Trophoblast cell (in vitro differentiated cells and primary cell): ENCODE data around the gene UNK.

Experiments used
- DNase-seq, 2 donors: peaks; one replicate each; pipeline ENCODE4 v3.0.0-alpha.2; 2016
- H2AFZ ChIP-seq: 2 replicates; pipeline ENCODE4 v1.6.1; 2013; ENCODE audit warnings: low read length, moderate library complexity, mild to moderate bottlenecking; ENCODE audit not compliant: insufficient read depth, poor library complexity
- H2AK5ac ChIP-seq: 2 replicates; pipeline ENCODE4 v1.6.1; 2013; ENCODE audit warnings: mild to moderate bottlenecking, low read length
- H2BK120ac ChIP-seq: 2 replicates; pipeline ENCODE4 v1.6.1; 2013; ENCODE audit warnings: low read length, mild to moderate bottlenecking, moderate library complexity; ENCODE audit not compliant: insufficient read depth, poor library complexity
- H2BK12ac ChIP-seq: 2 replicates; pipeline ENCODE4 v1.6.1; 2013; ENCODE audit warnings: mild to moderate bottlenecking, low read length, moderate library complexity
- H2BK5ac ChIP-seq: 2 replicates; pipeline ENCODE4 v1.6.1; 2013; ENCODE audit warnings: low read length, low read depth, moderate library complexity, mild to moderate bottlenecking; ENCODE audit not compliant: poor library complexity
- H3K14ac ChIP-seq: 2 replicates; pipeline ENCODE4 v1.6.1; 2013; ENCODE audit warnings: mild to moderate bottlenecking, low read length
- H3K18ac ChIP-seq: 2 replicates; pipeline ENCODE4 v1.6.1; 2013; ENCODE audit warnings: mild to moderate bottlenecking, low read length
- H3K23ac ChIP-seq: 2 replicates; pipeline ENCODE4 v1.6.1; 2013; ENCODE audit warnings: low read length
- H3K27ac ChIP-seq: 2 replicates; pipeline ENCODE4 v1.5.1; 2013; ENCODE audit warnings: low read depth, mild to moderate bottlenecking, inconsistent platforms, low read length, moderate library complexity
- H3K27me3 ChIP-seq: 2 replicates; pipeline ENCODE4 v1.6.1; 2013; ENCODE audit warnings: inconsistent platforms, mild to moderate bottlenecking, low read length, moderate library complexity; ENCODE audit not compliant: insufficient read depth
- H3K36me3 ChIP-seq, 2 experiments: 1 replicate in 1 of 2; 2 replicates in 1 of 2; pipeline ENCODE4 v1.6.1; 2013; ENCODE audit warnings: low read length in 2 of 2, mild to moderate bottlenecking in 2 of 2, moderate library complexity in 1 of 2; ENCODE audit not compliant: insufficient read depth in 2 of 2, control insufficient read depth in 1 of 2
- H3K4ac ChIP-seq: 2 replicates; pipeline ENCODE4 v1.6.1; 2013; ENCODE audit warnings: low read depth, mild to moderate bottlenecking, low read length, moderate library complexity
- H3K4me1 ChIP-seq, 2 experiments: 1 replicate in 1 of 2; 2 replicates in 1 of 2; pipeline ENCODE4 v1.6.1; 2013; ENCODE audit warnings: low read length in 2 of 2, mild to moderate bottlenecking in 2 of 2, moderate library complexity in 1 of 2; ENCODE audit not compliant: insufficient read depth in 2 of 2, control insufficient read depth in 1 of 2
- H3K4me2 ChIP-seq: 2 replicates; pipeline ENCODE4 v1.6.1; 2013; ENCODE audit warnings: inconsistent platforms, mild to moderate bottlenecking, low read length, moderate library complexity
- H3K4me3 ChIP-seq: 2 replicates; pipeline ENCODE4 v1.5.1; 2013; ENCODE audit warnings: mild to moderate bottlenecking, low read depth, low read length, inconsistent platforms
- H3K79me1 ChIP-seq: one replicate; pipeline ENCODE4 v1.6.1; 2013; ENCODE audit warnings: low read length
- H3K79me2 ChIP-seq: 2 replicates; pipeline ENCODE4 v1.6.1; 2013; ENCODE audit warnings: low read length, mild to moderate bottlenecking; ENCODE audit not compliant: control insufficient read depth, insufficient read depth, poor library complexity
- H3K9ac ChIP-seq: 2 replicates; pipeline ENCODE4 v1.6.1; 2013; ENCODE audit warnings: mild to moderate bottlenecking, low read length
- H3K9me3 ChIP-seq: 2 replicates; pipeline ENCODE4 v1.6.1; 2013; ENCODE audit warnings: low read depth, mild to moderate bottlenecking, control low read depth, inconsistent platforms, low read length; ENCODE audit not compliant: insufficient read depth
- H4K12ac ChIP-seq: 2 replicates; pipeline ENCODE4 v1.6.1; 2013; ENCODE audit warnings: low read depth, mild to moderate bottlenecking, low read length, moderate library complexity
- H4K8ac ChIP-seq: 2 replicates; pipeline ENCODE4 v1.6.1; 2013; ENCODE audit warnings: low read depth, mild to moderate bottlenecking, low read length, moderate library complexity
- H4K91ac ChIP-seq: one replicate; pipeline ENCODE4 v1.6.1; 2013; ENCODE audit warnings: low read depth, mild to moderate bottlenecking, low read length, moderate library complexity
- WGBS: extraction: QIAGEN DNeasy Blood & Tissue Kit; methylation state at CpG from one replicate; pipeline ENCODE4 v1.1.7; 2013; ENCODE audit warnings: missing lambda C conversion rate; ENCODE audit not compliant: insufficient read length, insufficient coverage; ENCODE audit errors: extremely low coverage; 5-methylcytosine and 5-hydroxymethylcytosine counted together

The UNK gene

DNA sequence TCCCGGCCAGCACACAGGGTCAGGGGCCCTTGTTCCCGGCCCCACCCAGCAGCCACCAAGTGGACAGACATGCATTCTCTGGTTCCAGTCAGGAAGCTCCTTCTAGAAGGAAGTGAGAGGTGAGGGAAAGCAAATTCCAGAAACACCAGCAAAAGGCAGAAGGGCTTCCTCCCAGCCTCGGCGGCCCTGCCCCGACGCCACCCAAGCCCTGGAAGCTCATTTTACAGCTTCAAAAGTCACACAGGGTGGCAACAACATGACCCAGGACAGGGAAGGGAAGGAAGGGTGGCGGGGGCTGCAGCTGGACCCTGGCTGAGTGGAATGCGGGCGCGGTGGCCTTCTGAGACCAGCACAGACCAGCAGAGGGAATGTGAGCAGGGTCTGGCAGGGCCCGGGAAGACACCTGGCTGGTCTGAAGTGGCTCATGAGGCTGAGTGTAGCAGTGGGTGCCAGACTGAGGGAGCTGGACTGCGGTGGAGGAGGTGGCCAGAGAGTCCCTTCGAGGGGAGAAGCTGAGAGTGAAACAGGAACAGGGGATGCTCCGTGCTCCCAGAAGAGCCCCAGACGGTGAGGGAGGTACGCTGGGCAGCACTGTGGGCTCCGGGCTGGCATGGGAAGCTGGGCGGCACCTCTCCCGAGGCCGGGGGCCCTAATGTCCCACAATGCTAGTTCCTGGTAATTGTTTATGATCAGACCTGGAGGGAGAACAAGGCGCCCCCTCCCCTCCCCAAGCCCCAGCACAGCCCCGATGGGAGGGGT is 61.5 kb downstream of the UNK start:
- Histone ChIP-seq H3K9me3 (peaks cover 2% of the 10 kb centered on the region), H3K79me2 (no peaks in the 10 kb centered on the region), H3K79me1 (peaks cover 14% of the 10 kb centered on the region), H2BK120ac (peak overlapping the region; percentile 47), H3K27me3 (no peaks in the 10 kb centered on the region), H3K4me2 (no peak overlapping the region), H3K14ac (peak overlapping the region; percentile 59), H2AK5ac (peak overlapping the region; percentile 32), H4K12ac (peak overlapping the region; percentile 36), H3K9ac (no peak overlapping the region), H3K18ac (peak overlapping the region; percentile 58), H4K8ac (peak overlapping the region; percentile 74), H2BK5ac (peak overlapping the region; percentile 71), H4K91ac (peak overlapping the region; percentile 53), H2AFZ (peak overlapping the region; percentile 42), H3K23ac (no peak overlapping the region), H2BK12ac (peak overlapping the region; percentile 25), H3K4ac (peak overlapping the region; percentile 26), H3K27ac (peak overlapping the region; percentile 77), H3K36me3 (peaks cover 46 to 48% of the 10 kb centered on the region in 2 experiments), H3K4me1 (peaks cover 17 to 24% of the 10 kb centered on the region in 2 experiments), H3K4me3 (no peak overlapping the region)
- WGBS = no CpG with 5 or more reads among the region's 22 CpGs
- DNase-seq = peak; percentile 74 to 81

DNA sequence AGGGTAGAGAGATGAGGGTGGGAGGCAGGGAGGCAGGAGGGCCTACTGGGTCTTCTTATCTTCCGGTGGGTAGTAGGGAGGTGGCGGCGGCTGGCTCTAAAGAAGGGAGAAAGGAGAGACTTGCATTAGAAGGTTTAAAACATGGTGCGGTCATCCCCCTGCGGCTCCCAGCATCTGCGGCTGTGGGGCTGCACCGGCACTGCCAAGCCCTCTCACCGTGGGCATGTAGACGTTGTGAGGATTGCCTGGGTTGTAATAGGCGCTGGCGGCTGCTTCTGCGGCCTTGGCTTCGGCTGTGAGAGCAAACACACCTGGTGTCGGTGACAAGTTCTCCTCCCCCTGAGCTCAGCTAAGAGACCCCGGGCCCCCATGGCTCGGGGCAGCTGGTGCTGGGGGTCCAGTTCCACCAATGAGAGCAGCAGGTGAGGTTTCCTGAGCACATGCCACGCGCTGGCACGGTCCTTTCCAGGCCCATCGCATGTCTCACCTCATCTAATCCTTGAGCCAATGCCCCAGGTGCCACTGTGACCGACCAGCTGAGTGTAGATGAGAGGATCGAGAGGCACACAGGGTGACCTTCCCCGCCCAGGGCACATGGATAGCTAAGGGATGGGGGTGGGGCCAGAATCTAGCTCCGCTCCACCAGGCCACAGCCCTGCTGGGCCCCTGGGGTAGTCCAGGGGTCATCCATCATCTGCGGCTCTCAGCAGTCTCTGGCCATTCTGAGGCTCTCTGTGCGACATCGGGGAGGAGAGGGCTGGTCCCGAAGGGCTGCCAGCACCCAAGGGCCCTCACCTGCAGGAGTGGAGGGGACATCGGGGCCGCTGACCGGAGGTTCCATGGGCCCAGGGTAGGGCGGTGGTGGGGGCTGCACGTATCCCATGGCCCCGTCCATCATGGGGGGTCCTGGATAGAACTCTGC is 62.3 kb downstream of the UNK start:
- WGBS = no CpG with 5 or more reads among the region's 34 CpGs
- no peak for DNase-seq
- no peak overlapping the region for H4K12ac ChIP-seq

DNA sequence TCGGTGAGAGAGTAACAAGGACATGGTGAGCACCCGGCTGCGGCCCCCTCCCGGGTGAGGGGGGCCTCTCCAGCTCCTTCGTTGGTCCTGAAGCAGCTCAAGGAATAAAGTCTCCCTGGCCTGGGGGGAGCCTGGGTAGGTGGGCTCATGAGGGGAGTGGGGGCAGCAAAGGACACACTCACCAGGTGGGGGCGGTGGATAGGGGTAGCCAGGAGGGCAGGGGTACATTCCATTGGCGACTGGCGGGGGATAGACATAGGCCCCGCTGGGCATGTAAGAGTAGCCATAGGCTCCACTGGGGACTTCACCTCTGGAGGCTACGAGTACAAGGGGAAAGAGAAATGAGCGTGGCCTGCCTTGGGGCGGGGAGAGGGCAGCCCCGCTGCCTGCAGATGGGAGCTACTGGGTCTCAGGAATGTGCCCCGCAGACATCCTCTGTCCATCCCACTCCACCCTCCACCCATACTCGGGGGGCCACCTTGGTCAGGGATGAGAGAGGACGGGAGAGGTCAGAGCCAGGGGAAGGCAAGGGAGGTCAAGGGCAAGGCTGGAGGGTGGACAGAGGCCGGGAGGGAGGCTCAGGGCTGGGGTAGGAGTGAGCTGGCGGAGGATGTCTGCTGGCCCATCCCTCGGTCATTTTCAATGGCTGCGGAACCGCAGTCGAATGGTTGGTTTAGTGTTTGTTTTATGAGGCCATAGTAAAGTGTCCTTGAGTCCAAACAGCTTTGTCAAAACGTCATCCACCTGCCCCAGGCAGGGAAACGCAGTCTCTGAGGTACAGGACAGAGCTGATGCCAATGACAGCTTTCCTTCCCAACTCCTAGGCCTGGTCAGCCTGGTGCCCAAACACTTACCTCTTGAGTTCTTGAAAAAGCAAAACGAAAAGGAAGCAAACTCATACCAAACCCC is 63.3 kb downstream of the UNK start:
- Histone ChIP-seq H3K27ac (no peak overlapping the region), H3K79me2 (no peaks in the 10 kb centered on the region), H2BK12ac (no peak overlapping the region), H4K12ac (no peak overlapping the region), H3K4me2 (no peak overlapping the region), H3K23ac (no peak overlapping the region), H3K27me3 (no peaks in the 10 kb centered on the region), H2BK120ac (no peak overlapping the region), H3K18ac (no peak overlapping the region), H4K8ac (no peak overlapping the region), H4K91ac (no peak overlapping the region), H2BK5ac (no peak overlapping the region), H3K36me3 (peaks cover 52 to 54% of the 10 kb centered on the region in 2 experiments), H3K79me1 (peaks cover 14% of the 10 kb centered on the region), H3K4me1 (peaks cover 17 to 24% of the 10 kb centered on the region in 2 experiments), H3K9me3 (peaks cover 2% of the 10 kb centered on the region), H3K4me3 (no peak overlapping the region), H3K9ac (no peak overlapping the region), H3K14ac (no peak overlapping the region), H3K4ac (no peak overlapping the region), H2AK5ac (no peak overlapping the region), H2AFZ (no peak overlapping the region)
- DNase-seq = no peak
- WGBS = no CpG with 5 or more reads among the region's 25 CpGs

More for the DNA sequence above, 62.3 kb downstream of the UNK start:
- Histone ChIP-seq H3K9me3 (peaks cover 2% of the 10 kb centered on the region), H2AFZ (no peak overlapping the region), H3K27me3 (no peaks in the 10 kb centered on the region), H3K14ac (no peak overlapping the region), H3K79me2 (no peaks in the 10 kb centered on the region), H2BK120ac (no peak overlapping the region), H4K91ac (no peak overlapping the region), H3K27ac (peak overlapping the region; percentile 1), H3K23ac (no peak overlapping the region), H2AK5ac (no peak overlapping the region), H2BK5ac (no peak overlapping the region), H3K4me2 (no peak overlapping the region), H3K4me1 (peaks cover 17 to 24% of the 10 kb centered on the region in 2 experiments), H3K9ac (no peak overlapping the region), H3K18ac (no peak overlapping the region), H3K4me3 (no peak overlapping the region), H2BK12ac (no peak overlapping the region), H3K36me3 (peaks cover 52 to 54% of the 10 kb centered on the region in 2 experiments), H3K79me1 (peaks cover 14% of the 10 kb centered on the region), H4K8ac (no peak overlapping the region), H3K4ac (no peak overlapping the region)
